Thyroid gland (tissue), 4 donors: ENCODE results near the gene GKAP1. TPM values are rescaled to one million over a fixed set of nuclear protein-coding genes. Genes with fewer than 3 reads are reported as not detected.
"Not testable (repeated sequence)": the region's sequence is repeated elsewhere in the genome, so short reads cannot be mapped to it uniquely, and the experiment has no call there.

Experiments
- DNase-seq, 2 donors: peaks; one replicate each; pipeline ENCODE4 v3.0.0-alpha.2; 2019
- H3K27ac ChIP-seq, 3 donors: fragments of 200-600 bp; sonication (generic); 1 replicate in 2 of 3; 2 replicates in 1 of 3; pipeline ENCODE4 v1.5.1; 2016 to 2019; ENCODE audit warnings: mild to moderate bottlenecking in 1 of 3, moderate library complexity in 1 of 3
- H3K27me3 ChIP-seq: fragments of 200-600 bp; sonication (generic); one replicate; pipeline ENCODE4 v1.5.1; 2019
- H3K36me3 ChIP-seq, 2 donors: fragments of 200-600 bp; sonication (generic); one replicate each; pipeline ENCODE4 v1.5.1; 2016 to 2019
- H3K4me1 ChIP-seq, 2 donors: fragments of 200-600 bp; sonication (generic); one replicate each; pipeline ENCODE4 v1.5.1; 2017 to 2019
- H3K4me3 ChIP-seq, 3 donors: fragments of 200-600 bp; sonication (generic); replicated peaks in 1 of 3; 1 replicate in 2 of 3; 2 replicates in 1 of 3; pipeline ENCODE4 v1.5.1; 2016; ENCODE audit warnings: mild to moderate bottlenecking in 1 of 3
- H3K9me3 ChIP-seq: fragments of 200-600 bp; sonication (generic); one replicate; pipeline ENCODE4 v1.5.1; 2017
- POLR2A ChIP-seq, 2 donors: fragments of 450-650 bp; IDR thresholded peaks; one replicate each; pipeline ENCODE4 v1.6.1; 2017; ENCODE audit warnings: antibody characterized with exemption in 2 of 2, mild to moderate bottlenecking in 2 of 2, moderate library complexity in 1 of 2
- WGBS, 2 donors: methylation state at CpG; one replicate each; pipeline ENCODE4 v1.1.5; 2017; 5-methylcytosine and 5-hydroxymethylcytosine counted together
- intact Hi-C: fragments of 100-400 bp; cut with DNase I; formaldehyde crosslinking; loops from one replicate; pipeline ENCODE4 v1.15.1; 2023
- total RNA-seq, 4 donors: library from RNA; depleted of rRNA; stranded (reverse); fragments of >200 nt; gene quantifications; one replicate each; pipeline ENCODE4 v1.2.3, GENCODE V29; 2016
- TF ChIP-seq, protein P1 (sequence below), 6 experiments: fragments of 200-600 bp in 3 of 6; fragments of 450-650 bp in 3 of 6; sonication (generic) in 3 of 6; IDR thresholded peaks; one replicate each; pipeline ENCODE4 v1.5.1; 2016 to 2019; ENCODE audit warnings: antibody characterized with exemption in 6 of 6, mild to moderate bottlenecking in 2 of 6, inconsistent platforms in 1 of 6, moderate library complexity in 1 of 6

The GKAP1 gene
- total RNA-seq, 4 donors from 2014 or later = 15.5 to 24.3 (median 19.0) TPM

DNA sequence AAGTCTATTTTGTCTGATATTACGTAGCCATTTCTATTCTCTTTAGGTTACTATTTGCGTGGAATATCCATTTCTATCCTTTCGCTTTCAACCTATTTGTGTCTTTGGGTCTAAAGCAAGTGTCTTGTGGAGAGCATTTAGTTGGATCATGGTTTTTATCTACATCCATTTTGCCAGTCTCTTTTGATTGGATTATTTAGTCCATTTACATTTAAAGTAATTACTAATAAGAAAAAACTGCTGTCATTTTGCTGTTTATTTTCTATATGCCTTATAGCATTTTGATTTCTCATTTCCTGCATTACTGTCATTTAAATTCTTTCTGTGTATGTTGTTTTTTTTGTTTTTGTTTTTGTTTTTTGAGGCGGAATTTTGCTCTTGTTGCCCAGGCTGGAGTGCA, 83.8 kb downstream of the GKAP1 start:
- H3K4me3 ChIP-seq = no peak overlapping the region
- WGBS, 2 donors = 92 to 96% methylated on average over 4 of the region's 4 CpGs
- no peaks in the 10 kb centered on the region for H3K27me3 ChIP-seq
- no peak overlapping the region for H3K27ac ChIP-seq
- H3K36me3 ChIP-seq = no peaks in the 10 kb centered on the region
- no peak for TF ChIP-seq POLR2A (IDR thresholded peaks at IDR 0.05)
- TF ChIP-seq, protein P1, sequence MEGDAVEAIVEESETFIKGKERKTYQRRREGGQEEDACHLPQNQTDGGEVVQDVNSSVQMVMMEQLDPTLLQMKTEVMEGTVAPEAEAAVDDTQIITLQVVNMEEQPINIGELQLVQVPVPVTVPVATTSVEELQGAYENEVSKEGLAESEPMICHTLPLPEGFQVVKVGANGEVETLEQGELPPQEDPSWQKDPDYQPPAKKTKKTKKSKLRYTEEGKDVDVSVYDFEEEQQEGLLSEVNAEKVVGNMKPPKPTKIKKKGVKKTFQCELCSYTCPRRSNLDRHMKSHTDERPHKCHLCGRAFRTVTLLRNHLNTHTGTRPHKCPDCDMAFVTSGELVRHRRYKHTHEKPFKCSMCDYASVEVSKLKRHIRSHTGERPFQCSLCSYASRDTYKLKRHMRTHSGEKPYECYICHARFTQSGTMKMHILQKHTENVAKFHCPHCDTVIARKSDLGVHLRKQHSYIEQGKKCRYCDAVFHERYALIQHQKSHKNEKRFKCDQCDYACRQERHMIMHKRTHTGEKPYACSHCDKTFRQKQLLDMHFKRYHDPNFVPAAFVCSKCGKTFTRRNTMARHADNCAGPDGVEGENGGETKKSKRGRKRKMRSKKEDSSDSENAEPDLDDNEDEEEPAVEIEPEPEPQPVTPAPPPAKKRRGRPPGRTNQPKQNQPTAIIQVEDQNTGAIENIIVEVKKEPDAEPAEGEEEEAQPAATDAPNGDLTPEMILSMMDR (IDR thresholded peaks at IDR 0.05) = no peak
- H3K4me1 ChIP-seq = peaks cover 6 to 8% of the 10 kb centered on the region in 2 donors
- intact Hi-C loops = no loop called here
- no peak for DNase-seq
- H3K9me3 ChIP-seq = no peaks in the 10 kb centered on the region

DNA sequence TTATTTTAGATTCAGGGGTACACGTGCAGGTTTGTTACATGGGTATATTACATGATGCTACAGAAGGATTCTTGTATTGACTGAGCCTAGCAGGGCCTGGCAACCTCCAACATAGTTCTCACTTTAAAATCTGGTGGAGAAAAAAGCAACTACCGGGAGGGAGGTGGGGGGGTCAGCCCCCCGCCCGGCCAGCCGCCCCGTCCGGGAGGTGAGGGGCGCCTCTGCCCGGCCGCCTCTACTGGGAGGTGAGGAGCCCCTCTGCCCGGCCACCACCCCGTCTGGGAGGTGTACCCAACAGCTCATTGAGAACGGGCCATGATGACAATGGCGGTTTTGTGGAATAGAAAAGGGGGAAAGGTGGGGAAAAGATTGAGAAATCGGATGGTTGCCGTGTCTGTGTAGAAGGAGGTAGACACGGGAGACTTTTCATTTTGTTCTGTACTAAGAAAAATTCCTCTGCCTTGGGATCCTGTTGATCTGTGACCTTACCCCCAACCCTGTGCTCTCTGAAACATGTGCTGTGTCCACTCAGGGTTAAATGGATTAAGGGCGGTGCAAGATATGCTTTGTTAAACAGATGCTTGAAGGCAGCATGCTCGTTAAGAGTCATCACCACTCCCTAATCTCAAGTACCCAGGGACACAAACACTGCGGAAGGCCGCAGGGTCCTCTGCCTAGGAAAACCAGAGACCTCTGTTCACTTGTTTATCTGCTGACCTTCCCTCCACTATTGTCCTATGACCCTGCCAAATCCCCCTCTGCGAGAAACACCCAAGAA, 88.8 kb downstream of the GKAP1 start:
- H3K27me3 ChIP-seq, intact Hi-C loops: not testable (repeated sequence)

DNA sequence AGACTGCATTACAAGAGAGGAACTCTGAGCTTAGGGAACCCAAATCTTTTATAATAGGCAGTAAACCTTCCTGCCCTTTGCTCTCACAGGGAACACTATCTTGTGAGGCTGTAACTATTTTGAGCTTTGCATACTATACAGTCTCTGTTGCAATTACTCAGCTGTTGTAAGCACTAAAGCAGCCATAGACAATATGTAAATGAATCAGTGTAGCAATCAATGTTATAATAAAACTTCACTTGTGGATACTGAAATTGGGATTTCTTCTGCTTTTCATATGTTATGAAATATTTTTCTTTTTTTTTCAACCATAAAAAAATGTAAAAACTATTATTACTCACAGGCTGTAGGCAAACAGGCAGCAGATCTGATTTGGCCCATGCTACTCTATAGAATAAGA, 93.1 kb downstream of the GKAP1 start:
- no peaks in the 10 kb centered on the region for H3K36me3 ChIP-seq
- TF ChIP-seq POLR2A (IDR thresholded peaks at IDR 0.05) = no peak
- TF ChIP-seq, protein P1 (IDR thresholded peaks at IDR 0.05) = no peak
- H3K27me3 ChIP-seq = no peaks in the 10 kb centered on the region
- H3K9me3 ChIP-seq = no peaks in the 10 kb centered on the region
- no peak for DNase-seq
- no peak overlapping the region for H3K27ac ChIP-seq
- peaks cover under 1% of the 10 kb centered on the region in 2 donors for H3K4me1 ChIP-seq
- intact Hi-C loops = no loop called here
- H3K4me3 ChIP-seq = no peak overlapping the region

More for the DNA sequence above, 88.8 kb downstream of the GKAP1 start:
- H3K27ac ChIP-seq, H3K4me1 ChIP-seq, DNase-seq, H3K36me3 ChIP-seq, H3K4me3 ChIP-seq, H3K9me3 ChIP-seq: not testable (repeated sequence)
- WGBS, 2 donors = 80 to 85% methylated on average over 18 of the region's 22 CpGs

DNA sequence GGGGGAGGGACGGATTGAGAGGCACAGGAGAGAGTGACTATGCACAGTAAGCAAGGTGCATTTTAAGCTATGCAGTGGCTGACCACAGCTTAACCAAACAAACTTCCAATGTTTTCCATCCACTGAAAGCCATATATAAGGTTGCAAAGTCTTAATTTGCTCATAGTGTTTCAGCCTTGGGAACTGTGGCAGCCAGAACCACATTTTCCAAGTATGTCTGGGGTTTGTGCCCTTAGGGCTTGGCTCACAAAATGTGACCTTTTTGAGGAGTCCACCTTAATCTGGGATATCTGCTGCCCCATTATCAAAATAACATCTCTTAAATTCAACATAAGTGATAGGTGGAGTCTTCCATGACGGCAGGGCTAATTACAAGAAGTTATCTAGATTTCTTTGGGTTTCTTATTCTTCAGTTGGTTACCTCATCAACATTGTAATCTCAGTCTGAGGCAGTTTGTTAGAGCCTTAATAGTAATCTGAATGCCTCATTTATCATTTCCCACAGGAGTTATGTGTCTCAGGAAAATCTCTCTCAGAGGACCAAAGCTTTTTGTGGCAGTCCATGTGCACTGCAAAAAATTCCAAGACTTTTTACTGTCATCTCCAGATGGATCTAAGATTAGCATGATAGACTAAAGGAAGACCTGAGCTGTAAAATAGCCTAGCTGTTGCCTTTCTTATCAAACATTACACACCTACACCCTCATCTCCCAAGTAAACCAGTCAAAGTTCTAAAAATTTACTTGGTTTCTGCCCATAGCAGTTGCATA, 94.7 kb downstream of the GKAP1 start:
- Histone ChIP-seq H3K36me3 (no peaks in the 10 kb centered on the region), H3K4me3 (no peak overlapping the region), H3K27me3 (no peaks in the 10 kb centered on the region), H3K27ac (no peak overlapping the region), H3K4me1 (no peaks in the 10 kb centered on the region), H3K9me3 (no peaks in the 10 kb centered on the region)
- no peak for DNase-seq
- TF ChIP-seq POLR2A (IDR thresholded peaks at IDR 0.05) = no peak
- TF ChIP-seq, protein P1 (IDR thresholded peaks at IDR 0.05) = no peak
- 78 to 87% methylated on average over 2 of the region's 2 CpGs for WGBS, 2 donors
- intact Hi-C loops = no loop called here

DNA sequence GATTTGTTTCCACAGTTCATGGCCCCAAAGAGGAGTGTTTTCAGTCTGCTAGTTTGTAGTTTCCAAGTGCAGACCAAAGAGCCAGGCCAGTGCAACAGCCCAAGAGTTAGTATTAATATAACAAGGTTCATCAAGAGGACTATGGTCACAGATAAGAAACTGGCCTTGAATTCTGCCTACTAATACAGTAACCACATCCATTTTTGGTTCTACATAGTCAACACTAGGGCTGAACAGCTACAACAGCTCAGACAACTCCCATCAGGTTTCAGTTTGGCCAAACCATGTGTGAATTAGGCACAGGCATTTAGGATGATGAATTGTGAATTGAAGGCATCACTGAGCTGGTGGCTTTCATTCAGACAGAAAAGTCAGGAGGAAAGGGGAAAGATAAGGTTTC, 96.1 kb downstream of the GKAP1 start:
- intact Hi-C loops = no loop called here
- DNase-seq = no peak
- TF ChIP-seq POLR2A (IDR thresholded peaks at IDR 0.05) = no peak
- Histone ChIP-seq H3K27ac (no peak overlapping the region), H3K36me3 (no peaks in the 10 kb centered on the region), H3K4me3 (no peak overlapping the region), H3K27me3 (no peaks in the 10 kb centered on the region), H3K9me3 (no peaks in the 10 kb centered on the region), H3K4me1 (no peaks in the 10 kb centered on the region)

DNA sequence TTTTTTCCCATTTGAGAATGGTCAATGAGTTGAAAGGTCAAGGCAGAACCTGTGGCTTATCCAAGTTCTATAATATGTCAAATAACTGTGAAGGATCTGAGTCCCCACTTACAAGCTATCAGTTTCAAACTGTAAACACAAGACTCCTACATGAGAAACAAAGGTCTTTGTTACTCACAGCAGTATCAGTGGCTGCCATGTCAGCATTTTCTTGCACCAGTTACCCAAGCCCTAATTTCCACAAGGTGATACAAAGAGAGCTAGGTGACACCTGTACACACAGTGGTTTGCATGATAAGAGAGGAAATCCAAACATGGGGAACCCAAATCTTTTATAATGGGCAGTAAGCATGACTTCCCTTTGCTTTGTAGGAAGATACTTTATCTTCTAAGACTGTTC, 101.8 kb downstream of the GKAP1 start:
- Histone ChIP-seq H3K4me1 (no peaks in the 10 kb centered on the region), H3K27me3 (no peaks in the 10 kb centered on the region), H3K27ac (no peak overlapping the region), H3K36me3 (no peaks in the 10 kb centered on the region), H3K9me3 (no peaks in the 10 kb centered on the region), H3K4me3 (no peak overlapping the region)
- no peak for DNase-seq
- intact Hi-C loops = no loop called here
- TF ChIP-seq, protein P1 (IDR thresholded peaks at IDR 0.05) = no peak
- no peak for TF ChIP-seq POLR2A (IDR thresholded peaks at IDR 0.05)
